Activated CD4-positive, CD25-positive, alpha-beta regulatory T cell treated with anti-CD3 and anti-CD28 coated beads, Interleukin-2, amount 50 U/mL, for 72 hours (primary cell): ENCODE data around the gene CNGA2.
"Not testable (repeated sequence)": the region's sequence is repeated elsewhere in the genome, so short reads cannot be mapped to it uniquely, and the experiment has no call there.

ENCODE experiments used
- DNase-seq: peaks from one replicate; pipeline ENCODE4 v3.0.0; 2021

CNGA2 gene

DNA sequence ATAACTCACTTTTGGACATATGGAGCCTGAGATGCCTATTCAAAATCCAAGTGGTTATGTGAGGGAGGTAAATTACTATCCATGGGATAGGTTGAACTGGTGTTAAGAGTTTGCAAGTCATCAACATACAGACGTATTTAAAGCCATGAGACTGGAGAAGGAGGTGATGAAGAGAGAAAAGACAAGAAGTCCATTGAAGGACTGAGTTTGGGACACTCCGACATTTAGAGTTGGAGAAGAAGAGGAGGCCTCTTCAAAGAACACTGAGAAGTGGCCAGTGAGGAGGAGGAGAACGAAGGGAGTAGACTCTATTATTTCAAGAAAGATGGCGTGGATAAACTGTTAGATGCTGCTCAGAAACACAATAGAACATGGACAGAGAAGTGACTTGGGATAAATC, at the start of gene CNGA2:
Gene CNGA2 (plus strand): TSS at position 301 of the 400 bp plus-strand sequence. CDS start 3,738 bp downstream, outside the sequence.
- no peak for DNase-seq

- no peak for DNase-seq
Measured at GRCh38 chrX:151687635-151688034, 46.9 kb upstream of the CNGA2 start.

DNA sequence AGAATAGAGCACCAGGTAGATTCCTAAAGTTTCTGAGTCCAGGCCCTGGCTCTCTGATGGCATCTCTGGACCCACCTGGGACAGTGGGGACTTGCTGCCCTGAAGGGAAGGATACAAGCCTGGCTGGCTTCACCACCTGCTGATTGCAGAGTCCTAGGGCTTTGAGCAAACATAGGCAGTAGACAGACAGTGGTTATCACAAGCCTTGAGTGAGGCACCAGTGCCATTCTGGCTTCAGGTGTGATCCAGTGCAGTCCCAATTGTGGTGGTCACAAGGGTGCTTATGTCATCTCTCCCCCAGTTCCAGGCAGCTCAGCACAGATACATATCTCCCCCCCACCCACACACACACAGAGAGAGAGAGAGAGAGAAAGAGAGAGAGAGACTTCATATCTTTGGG, 45.9 kb upstream of the CNGA2 start:
- DNase-seq = no peak

DNA sequence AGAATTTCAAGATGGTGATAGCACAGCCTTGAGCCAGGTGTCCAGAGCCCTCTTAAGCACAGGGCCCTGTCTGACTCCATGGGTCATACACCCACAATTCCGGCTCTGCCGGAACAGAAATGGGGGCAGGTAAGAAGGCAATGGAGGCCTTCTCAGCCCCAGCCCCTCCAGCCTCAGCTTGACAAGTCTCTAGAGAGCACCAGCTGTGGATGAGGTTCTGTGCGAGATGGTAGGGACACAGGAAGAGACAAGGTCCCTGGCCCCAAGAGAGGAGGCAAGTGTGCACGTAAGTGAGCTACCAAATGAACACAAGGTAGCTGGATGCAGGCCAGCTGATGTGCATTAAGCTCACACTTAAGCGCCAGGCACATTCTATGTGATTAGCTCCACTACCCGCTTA, 41.7 kb upstream of the CNGA2 start:
- no peak for DNase-seq

- no peak for DNase-seq
Measured at GRCh38 chrX:151694121-151694520, 40.4 kb upstream of the CNGA2 start.

DNA sequence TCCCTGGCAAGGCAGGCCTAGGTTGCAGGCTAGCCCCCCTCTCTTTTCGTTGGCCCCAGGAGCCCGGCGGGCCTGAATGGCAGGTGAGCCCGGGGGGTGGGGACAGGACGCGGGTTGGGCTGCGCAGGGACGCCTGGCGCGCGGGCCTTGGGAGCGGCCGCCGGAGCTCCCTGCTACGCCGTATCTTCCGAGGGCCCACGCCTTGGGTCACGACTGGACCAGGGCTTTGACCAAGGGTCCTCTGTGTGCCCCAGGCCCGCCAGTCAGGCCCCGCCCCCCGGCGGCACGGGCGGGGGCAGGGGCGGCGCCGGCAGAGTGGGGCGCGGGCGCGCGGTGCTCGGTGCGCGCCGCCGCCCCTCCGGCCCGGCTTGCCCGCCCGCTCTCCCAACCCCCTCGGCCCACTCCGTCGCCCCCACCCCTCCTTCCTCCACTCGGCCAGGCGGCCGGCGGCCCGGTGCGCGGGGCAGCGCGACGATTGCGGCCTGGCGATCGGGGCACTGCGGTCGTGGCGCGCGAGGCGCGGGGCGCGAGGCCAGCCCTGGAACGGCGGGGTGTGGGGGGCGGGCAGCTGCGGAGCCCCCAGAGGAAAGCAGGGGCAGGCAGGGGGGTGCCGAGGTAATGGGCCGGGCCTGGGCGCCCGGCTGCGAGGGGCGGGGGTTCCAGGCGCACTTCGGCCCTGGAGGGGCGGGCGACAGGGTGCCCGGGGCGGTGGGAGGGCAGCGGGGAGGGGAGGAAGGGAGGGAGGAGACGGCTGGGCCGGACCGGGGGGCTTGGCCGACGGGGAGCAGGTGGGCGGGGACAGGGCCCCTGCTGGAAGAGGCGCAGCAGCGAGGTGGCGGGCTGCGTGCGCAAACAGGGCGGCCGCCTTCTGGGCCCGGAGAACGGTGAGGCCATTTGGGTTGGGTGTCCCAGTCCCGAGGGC, 39.6 kb upstream of the CNGA2 start, which contains the start of gene PRRG3:
Gene PRRG3 (plus strand): TSS at position 798 of the 922 bp plus-strand sequence. CDS start 3,357 bp downstream, outside the sequence.
- no peak for DNase-seq

DNA sequence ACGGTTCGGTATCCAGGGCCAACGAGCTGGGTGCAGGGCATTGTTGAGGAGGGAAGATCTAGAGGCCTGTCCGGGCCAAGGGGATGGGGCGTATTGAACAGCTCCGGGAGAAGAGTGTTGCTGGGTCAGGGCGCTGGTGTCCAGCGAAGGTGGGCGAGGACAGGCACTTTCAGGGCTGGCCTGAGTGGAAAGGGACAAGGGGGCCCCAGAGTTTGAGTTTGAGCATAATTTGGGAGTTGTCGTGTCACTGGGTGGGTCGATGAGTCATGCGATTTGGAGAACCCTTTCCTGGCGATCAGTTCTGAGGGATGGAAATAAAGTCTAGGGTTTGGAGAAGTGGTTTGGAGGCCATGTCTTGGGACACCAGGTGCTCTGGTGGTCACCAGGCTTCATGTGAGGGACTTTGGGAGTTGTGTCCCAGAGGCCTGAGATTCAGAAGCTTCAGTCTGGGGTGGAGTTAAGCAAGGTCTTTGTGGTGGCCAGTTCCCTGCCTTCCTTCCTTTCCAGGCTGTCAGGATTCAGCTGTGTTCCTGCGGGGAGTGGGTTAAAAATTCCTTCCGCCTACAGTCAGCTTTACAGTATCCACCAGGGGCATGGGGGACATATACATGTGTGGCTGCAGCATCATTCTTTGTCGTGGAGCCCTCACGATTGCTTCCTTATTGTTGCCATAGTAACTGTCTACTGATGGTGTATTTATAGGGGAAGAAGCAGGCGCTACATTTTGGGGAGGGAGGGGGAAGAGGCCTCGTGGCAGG, 38.8 kb upstream of the CNGA2 start:
- DNase-seq = no peak

- not testable (repeated sequence) for DNase-seq
Measured at GRCh38 chrX:151697082-151697481, 37.5 kb upstream of the CNGA2 start.

DNA sequence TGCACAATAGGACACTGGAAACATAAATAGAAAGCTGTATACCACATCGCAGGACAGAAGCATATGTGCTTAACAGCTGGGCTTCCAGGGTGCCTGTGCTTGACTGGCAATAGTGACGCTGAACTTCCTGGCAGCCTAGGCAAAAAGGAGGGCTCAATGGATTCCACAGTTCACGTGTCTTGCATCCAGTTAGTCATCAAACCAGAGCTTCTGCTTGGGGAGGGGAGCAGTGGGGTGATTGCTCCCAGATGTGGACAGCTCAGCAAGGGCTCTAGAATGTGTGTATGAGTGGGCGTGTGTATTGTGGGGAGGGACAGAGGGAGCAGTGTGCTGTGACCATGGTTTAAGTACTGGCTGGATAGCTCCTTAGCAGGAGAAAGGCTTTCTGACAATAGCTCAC, 37.0 kb upstream of the CNGA2 start:
- no peak for DNase-seq

DNA sequence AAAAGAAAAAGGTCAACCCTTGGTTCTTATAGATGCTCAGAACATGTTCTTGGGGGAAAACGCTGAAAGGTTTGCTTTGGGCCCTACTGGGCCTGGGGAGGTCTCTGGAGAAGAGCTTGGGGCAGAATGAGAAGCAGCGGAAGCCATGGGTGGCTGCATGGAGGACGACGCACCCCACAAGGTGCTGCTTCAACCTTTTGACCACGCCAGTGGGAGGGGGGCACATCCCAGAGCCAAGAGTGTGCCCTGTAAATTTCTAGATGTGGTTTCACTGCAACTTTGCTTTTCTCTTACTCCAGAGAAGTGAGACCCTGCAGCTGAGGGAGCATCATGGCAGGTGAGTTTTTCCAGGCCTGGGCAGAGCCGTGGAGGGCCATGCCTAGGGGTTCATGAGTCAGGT, 36.1 kb upstream of the CNGA2 start:
- DNase-seq = no peak

DNA sequence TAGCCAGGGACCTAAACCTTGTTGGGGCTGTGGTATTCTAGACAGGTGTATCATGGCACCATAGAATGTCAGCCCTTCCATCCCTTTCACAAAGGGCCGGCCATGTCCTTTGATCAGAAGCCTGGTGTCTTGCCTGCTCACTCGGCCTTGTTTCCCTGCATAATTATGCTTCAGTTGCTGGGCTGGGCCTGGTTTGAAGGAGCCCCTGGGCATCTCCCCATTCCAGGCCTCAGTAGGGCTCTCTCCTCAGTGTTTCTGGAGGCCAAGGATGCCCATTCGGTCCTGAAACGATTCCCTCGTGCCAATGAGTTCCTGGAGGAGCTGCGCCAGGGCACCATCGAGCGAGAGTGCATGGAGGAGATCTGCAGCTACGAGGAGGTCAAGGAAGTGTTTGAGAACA, 34.8 kb upstream of the CNGA2 start:
- DNase-seq = no peak

DNA sequence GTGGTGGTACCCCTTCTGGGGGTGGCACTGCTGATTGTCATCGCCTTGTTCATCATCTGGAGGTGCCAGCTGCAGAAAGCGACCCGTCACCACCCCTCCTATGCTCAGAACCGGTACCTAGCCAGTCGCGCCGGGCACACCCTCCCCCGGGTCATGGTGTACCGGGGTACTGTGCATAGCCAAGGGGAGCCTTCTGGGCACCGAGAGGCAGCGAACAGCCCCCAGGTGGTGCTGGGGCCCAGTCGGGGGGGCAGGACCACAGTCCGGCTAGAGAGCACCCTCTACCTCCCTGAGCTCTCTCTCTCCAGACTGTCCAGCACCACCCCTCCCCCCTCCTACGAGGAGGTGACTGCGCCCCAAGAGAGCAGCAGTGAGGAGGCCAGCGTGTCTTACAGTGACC, 34.0 kb upstream of the CNGA2 start:
- no peak for DNase-seq

DNA sequence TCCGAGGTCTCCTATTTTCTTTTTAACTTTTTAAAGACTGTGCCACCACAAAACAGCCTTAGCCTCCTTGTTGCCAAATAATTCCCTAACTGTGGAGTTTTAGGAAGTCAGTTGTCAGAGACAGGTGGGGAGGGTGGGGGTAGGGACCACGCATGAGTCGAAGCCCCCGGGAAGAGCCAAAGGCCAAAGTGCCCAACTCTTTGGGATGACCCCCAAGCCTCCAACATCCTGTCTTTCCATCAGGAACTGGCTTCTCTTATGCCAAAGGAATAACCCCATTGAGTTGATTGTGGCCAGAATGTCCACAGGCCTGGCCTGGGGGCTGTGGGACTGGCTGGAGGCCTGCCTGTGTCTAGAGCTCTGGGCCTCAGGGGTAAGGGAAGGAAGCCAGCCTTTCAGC, 33.5 kb upstream of the CNGA2 start:
- DNase-seq = no peak

- DNase-seq = no peak
Measured at GRCh38 chrX:151701531-151701930, 33.0 kb upstream of the CNGA2 start.

GRCh38 chrX:151702026-151702714, 32.4 kb upstream of the CNGA2 start:
- no peak for DNase-seq

DNA sequence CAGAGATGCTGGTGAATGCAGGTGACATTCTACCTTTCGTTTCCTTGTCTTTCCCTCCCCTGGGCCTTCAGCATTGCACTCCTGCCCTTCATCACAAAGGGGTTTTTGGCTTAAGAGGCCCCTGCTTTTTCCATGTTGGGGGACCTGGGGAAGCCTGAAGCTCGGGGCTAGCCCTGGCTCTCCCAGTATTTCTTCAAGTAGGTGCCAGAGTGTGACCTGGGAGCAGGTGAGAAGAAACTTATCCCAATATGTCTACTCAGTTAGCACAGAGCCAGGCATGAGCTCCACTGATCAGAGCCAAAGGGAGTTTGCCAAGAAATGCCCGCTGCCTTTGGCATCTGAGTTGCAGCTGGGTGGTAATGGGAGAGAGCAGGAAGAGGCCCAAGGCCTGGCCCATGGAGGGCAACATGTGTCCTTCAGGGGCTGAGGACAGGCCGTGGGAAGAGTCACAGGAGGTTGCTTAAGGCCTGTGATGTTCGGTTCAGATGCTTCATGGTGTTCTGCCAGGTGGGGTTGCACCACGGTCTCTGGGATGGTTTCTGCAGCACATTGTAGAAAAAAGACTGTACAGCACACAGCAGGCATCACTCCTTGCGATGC, 31.7 kb upstream of the CNGA2 start:
- no peak for DNase-seq

DNA sequence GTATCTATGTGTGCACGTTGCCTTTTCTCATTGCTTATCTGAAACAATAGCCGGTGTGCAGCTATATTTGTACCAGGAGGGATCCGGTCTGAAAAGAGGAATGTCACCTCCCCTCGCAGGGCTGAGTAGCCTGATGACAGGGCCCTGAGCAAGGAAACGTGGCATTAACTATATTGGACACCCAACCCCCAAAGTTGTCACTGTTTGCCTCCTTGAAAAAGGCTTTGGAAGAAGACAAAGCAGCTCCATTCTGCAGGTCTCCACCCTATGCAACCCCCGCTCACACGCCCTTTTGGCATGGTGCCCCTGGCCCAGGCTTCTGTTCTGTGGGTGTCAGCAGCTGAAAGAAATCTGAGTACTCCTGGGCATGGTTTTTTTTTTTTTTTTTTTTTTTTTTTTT, 31.1 kb upstream of the CNGA2 start:
- DNase-seq = no peak

GRCh38 chrX:151704041-151704663, 30.4 kb upstream of the CNGA2 start:
- DNase-seq = no peak

GRCh38 chrX:151708821-151709220, 25.7 kb upstream of the CNGA2 start:
- no peak for DNase-seq

DNA sequence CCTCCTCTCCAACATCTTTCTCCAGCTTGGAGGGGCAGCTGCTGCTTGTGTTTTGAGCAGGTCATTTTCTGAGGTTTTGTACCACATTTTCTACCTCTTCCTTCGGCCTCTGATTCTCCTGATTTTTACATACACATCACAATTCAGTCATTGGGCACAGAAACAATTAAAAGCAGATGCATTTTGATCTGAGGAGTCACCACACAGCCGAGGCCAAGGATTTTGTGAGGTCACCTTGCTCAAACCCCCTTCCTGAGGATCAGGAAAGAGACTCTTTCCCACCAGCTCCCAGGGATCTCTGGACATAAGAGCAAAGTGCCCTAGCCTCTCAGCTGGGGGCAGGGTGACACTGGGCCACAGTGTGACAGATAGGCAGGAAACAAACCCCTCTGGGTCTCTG, 24.1 kb upstream of the CNGA2 start:
- no peak for DNase-seq

- no peak for DNase-seq
Measured at GRCh38 chrX:151711154-151711553, 23.4 kb upstream of the CNGA2 start.

GRCh38 chrX:151711787-151712186, 22.8 kb upstream of the CNGA2 start:
- no peak for DNase-seq
